ENCODE results near the gene TTC1. TPM values are rescaled to one million over a fixed set of nuclear protein-coding genes. Genes with fewer than 3 reads are reported as not detected.
A peak's percentile ranks its signal among the peaks of the same experiment; 100 is the strongest.

Gene TTC1
- total and polyA plus RNA-seq, 2 of the 8 experiments (the other 6 are each of a cell fraction or from before 2014, with no cell fraction given): 25.1 to 63.9 TPM

DNA sequence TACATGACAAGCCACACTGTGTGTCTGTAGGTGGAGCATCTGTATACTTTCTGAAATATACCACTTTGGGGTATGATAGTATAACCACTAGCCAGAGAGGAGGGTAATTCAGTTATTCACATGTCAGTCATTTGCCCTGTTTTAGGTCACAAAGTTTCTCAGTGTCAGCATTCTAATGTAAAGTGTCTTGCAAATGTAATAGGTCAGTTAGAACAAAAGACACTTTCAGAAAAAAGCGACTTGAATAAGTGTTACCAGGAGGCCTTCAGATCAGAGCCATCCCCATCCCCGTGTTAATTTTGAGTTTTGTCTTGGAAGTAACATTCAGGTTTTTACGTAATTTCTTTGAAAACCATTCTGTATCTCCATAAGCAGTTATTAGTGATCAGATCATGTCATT, 33.7 kb downstream of the TTC1 start:
- Histone ChIP-seq H3K9ac (replicated peaks in 1 of 4; ENCODE audit: extremely low read depth in 1 of 4, low read depth in 3 of 4, low read length in 3 of 4) (peak overlapping the region in 1 of 4 experiments; percentile 8; a peak in 1 of 7 replicates), H3K4me1 (replicated peaks in 1 of 4; ENCODE audit: control insufficient read depth in 3 of 4, insufficient read depth in 4 of 4, low read length in 3 of 4) (peaks cover 5 to 20% (median 12%) of the 10 kb centered on the region in 4 experiments; a peak in 6 of 7 replicates), H3K9me3 (ENCODE audit: insufficient read depth in 2 of 2, low read depth in 1 of 2, low read length in 1 of 2) (no peaks in the 10 kb centered on the region), H4K8ac (ENCODE audit: extremely low read depth, insufficient read depth, low read length) (no peak overlapping the region), H3K4me2 (ENCODE audit: insufficient read depth in 1 of 2, low read depth in 2 of 2, low read length in 2 of 2) (peak overlapping the region; percentile 47 to 56; a peak in 3 of 4 replicates), H3K14ac (ENCODE audit: insufficient read length) (no peak overlapping the region), H3K23ac (ENCODE audit: insufficient read length) (no peak overlapping the region), H3K4ac (replicated peaks; ENCODE audit: insufficient read length, low read depth, low read length) (no peak overlapping the region), H3K79me1 (ENCODE audit: low read depth, low read length) (no peaks in the 10 kb centered on the region), H2AFZ (ENCODE audit: low read length) (no peak overlapping the region), H4K5ac (ENCODE audit: insufficient read length, low read depth, low read length) (no peak overlapping the region), H3K56ac (replicated peaks; ENCODE audit: insufficient read length, low read depth, low read length) (no peak overlapping the region), H2BK20ac (ENCODE audit: low read length) (no peak overlapping the region), H3K79me2 (ENCODE audit: control insufficient read depth in 1 of 2, insufficient read depth in 2 of 2, low read length in 2 of 2) (no peaks in the 10 kb centered on the region), H3K27me3 (replicated peaks in 1 of 4; ENCODE audit: control insufficient read depth in 3 of 4, extremely low read depth in 1 of 4, insufficient read depth in 3 of 4, low read length in 3 of 4) (no peaks in the 10 kb centered on the region), H4K91ac (replicated peaks; ENCODE audit: insufficient read length, low read length) (no peak overlapping the region), H3K23me2 (ENCODE audit: low read depth, low read length) (no peaks in the 10 kb centered on the region; the same call in 1 of the 2 replicates), H4K20me1 (replicated peaks in 1 of 2; ENCODE audit: control insufficient read depth in 1 of 2, insufficient read depth in 2 of 2, low read length in 2 of 2) (peaks cover 2% of the 10 kb centered on the region in 2 experiments), H3K4me3 (ENCODE audit: extremely low read depth in 1 of 4, insufficient read depth in 2 of 4, low read depth in 3 of 4, low read length in 4 of 4) (peak overlapping the region in 1 of 4 experiments; percentile 31; a peak in 1 of 8 replicates), H2BK5ac (ENCODE audit: low read depth, low read length) (no peak overlapping the region), H3K36me3 (ENCODE audit: control insufficient read depth in 2 of 4, insufficient read depth in 4 of 4, low read length in 3 of 4) (peaks cover 0 to 30% (median 10%) of the 10 kb centered on the region in 4 experiments; a peak in 5 of 8 replicates), H3K18ac (ENCODE audit: extremely low read depth, low read length) (no peak overlapping the region), H2BK15ac (ENCODE audit: low read length) (no peak overlapping the region), H3K27ac (ENCODE audit: low read depth, low read length) (no peak overlapping the region), H2BK120ac (replicated peaks; ENCODE audit: low read depth, low read length) (no peak overlapping the region), H2AK5ac (ENCODE audit: low read depth, low read length) (no peak overlapping the region), H2BK12ac (ENCODE audit: low read depth, low read length) (no peak overlapping the region)
- CTCF ChIA-PET (ENCODE audit: partially characterized antibody): interaction anchor here (1.5 kb wide), 1 partner anchor 21 kb away, joined by 7 read pairs; no protein-coding TSS in a partner anchor
- no peak for TF ChIP-seq CREB1 (IDR thresholded peaks at IDR 0.05)
- TF ChIP-seq ATF3 (IDR thresholded peaks at IDR 0.05; ENCODE audit: insufficient read depth, low read depth, low read length): no peak
- 0 out of 2 replicates have a peak, but pooled peaks have one; percentile 6 for TF ChIP-seq MAFK (IDR thresholded peaks at IDR 0.05; ENCODE audit: low read depth, low read length)
- FAIRE-seq (peak; percentile 7), DNase-seq (ENCODE audit: low read depth in 1 of 2, low spot score in 2 of 2) (no peak)
- WGBS, 2 experiments (ENCODE audit: extremely low coverage in 1 of 2, insufficient coverage in 1 of 2, insufficient read length in 1 of 2, insufficient replicate concordance in 2 of 2, low coverage in 1 of 2, low lambda C conversion rate in 2 of 2, missing lambda C conversion rate in 1 of 2): 27% methylated on average over 3 of the region's 3 CpGs; no CpG with 5 or more reads in 1 of the 2 experiments
- POLR2A ChIA-PET (ENCODE audit: partially characterized antibody): no interaction called here

Measured in H1 (cell line).